ENCODE data around the gene CDK7.

Gene CDK7

GRCh38 chr5:69295088-69295754 lies 60.5 kb downstream of the CDK7 start:
- ChIA-PET CTCF (interaction anchor here (1.1 kb wide), 1 partner anchor 39 kb away, joined by 3 read pairs; no protein-coding TSS in a partner anchor), POLR2A (interaction anchor here (0.7 kb wide), 1 partner anchor 99 kb away, joined by 6 read pairs; no protein-coding TSS in a partner anchor)
- Histone ChIP-seq H3K36me3 (ENCODE audit: control insufficient read depth in 2 of 2, insufficient read depth in 1 of 2, low read length in 2 of 2) (peaks cover 5 to 31% of the 10 kb centered on the region in 2 experiments), H3K4me1 (ENCODE audit: control insufficient read depth, insufficient read depth, low read length) (no peaks in the 10 kb centered on the region), H3K27ac (ENCODE audit: extremely low read depth, low read depth, low read length) (no peak overlapping the region), H3K4me3 (ENCODE audit: low read depth, low read length) (no peak overlapping the region), H3K9me3 (ENCODE audit: control insufficient read depth, insufficient read depth, low read depth, low read length) (no peaks in the 10 kb centered on the region)
- TF ChIP-seq ZBTB20 (tag by site-specific recombination; IDR thresholded peaks at IDR 0.05) (no peak), ZSCAN30 (tag by site-specific recombination; IDR thresholded peaks at IDR 0.05) (no peak), ZNF239 (tag by site-specific recombination; IDR thresholded peaks at IDR 0.05) (no peak), ZNF366 (tag by site-specific recombination; conservative IDR thresholded peaks at IDR 0.05) (no peak), IKZF3 (tag by site-specific recombination; IDR thresholded peaks at IDR 0.05) (no peak), ZNF140 (tag by site-specific recombination; IDR thresholded peaks at IDR 0.05) (no peak), SCRT2 (tag by site-specific recombination; IDR thresholded peaks at IDR 0.05) (no peak), BCL11A (tag by site-specific recombination; IDR thresholded peaks at IDR 0.05; ENCODE audit: low read depth) (no peak), ZNF426 (tag by site-specific recombination; IDR thresholded peaks at IDR 0.05) (no peak), PRDM4 (tag by site-specific recombination; IDR thresholded peaks at IDR 0.05) (no peak), SP2 (tag by site-specific recombination; IDR thresholded peaks at IDR 0.05) (no peak), ZNF10 (tag by site-specific recombination; IDR thresholded peaks at IDR 0.05) (no peak), ZNF19 (tag by site-specific recombination; IDR thresholded peaks at IDR 0.05; ENCODE audit: low read depth) (no peak), ZBTB17 (tag by site-specific recombination; IDR thresholded peaks at IDR 0.05) (no peak), ZNF645 (tag by site-specific recombination; IDR thresholded peaks at IDR 0.05) (no peak), ZNF292 (tag by site-specific recombination; IDR thresholded peaks at IDR 0.05; ENCODE audit: borderline replicate concordance, low read depth) (no peak), PRDM1 (tag by site-specific recombination; IDR thresholded peaks at IDR 0.05) (no peak), ZFHX2 (tag by site-specific recombination; conservative IDR thresholded peaks at IDR 0.05) (no peak)
- TF ChIP-seq, protein P1, sequence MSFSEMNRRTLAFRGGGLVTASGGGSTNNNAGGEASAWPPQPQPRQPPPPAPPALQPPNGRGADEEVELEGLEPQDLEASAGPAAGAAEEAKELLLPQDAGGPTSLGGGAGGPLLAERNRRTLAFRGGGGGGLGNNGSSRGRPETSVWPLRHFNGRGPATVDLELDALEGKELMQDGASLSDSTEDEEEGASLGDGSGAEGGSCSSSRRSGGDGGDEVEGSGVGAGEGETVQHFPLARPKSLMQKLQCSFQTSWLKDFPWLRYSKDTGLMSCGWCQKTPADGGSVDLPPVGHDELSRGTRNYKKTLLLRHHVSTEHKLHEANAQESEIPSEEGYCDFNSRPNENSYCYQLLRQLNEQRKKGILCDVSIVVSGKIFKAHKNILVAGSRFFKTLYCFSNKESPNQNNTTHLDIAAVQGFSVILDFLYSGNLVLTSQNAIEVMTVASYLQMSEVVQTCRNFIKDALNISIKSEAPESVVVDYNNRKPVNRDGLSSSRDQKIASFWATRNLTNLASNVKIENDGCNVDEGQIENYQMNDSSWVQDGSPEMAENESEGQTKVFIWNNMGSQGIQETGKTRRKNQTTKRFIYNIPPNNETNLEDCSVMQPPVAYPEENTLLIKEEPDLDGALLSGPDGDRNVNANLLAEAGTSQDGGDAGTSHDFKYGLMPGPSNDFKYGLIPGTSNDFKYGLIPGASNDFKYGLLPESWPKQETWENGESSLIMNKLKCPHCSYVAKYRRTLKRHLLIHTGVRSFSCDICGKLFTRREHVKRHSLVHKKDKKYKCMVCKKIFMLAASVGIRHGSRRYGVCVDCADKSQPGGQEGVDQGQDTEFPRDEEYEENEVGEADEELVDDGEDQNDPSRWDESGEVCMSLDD (tag by site-specific recombination; IDR thresholded peaks at IDR 0.05), result no peak

- Histone ChIP-seq H3K9me3 (ENCODE audit: control insufficient read depth, insufficient read depth, low read depth, low read length) (no peaks in the 10 kb centered on the region), H3K4me3 (ENCODE audit: low read depth, low read length) (no peak overlapping the region), H3K4me1 (ENCODE audit: control insufficient read depth, insufficient read depth, low read length) (no peaks in the 10 kb centered on the region), H3K36me3 (ENCODE audit: control insufficient read depth in 2 of 2, insufficient read depth in 1 of 2, low read length in 2 of 2) (peaks cover 0 to 17% of the 10 kb centered on the region in 2 experiments; a peak in 2 of 3 replicates), H3K27ac (ENCODE audit: extremely low read depth, low read depth, low read length) (no peak overlapping the region)
- CTCF ChIA-PET, result no interaction called here
- no peak for TF ChIP-seq ZNF239 (tag by site-specific recombination; IDR thresholded peaks at IDR 0.05)
- TF ChIP-seq PATZ1 (tag by site-specific recombination; IDR thresholded peaks at IDR 0.05), result no peak
- no peak for TF ChIP-seq ZNF274 (IDR thresholded peaks at IDR 0.05; ENCODE audit: low read length)
- TF ChIP-seq ZNF274 (tag by site-specific recombination; IDR thresholded peaks at IDR 0.05; ENCODE audit: borderline replicate concordance), result no peak
- no peak for TF ChIP-seq ZNF214 (tag by site-specific recombination; IDR thresholded peaks at IDR 0.05; ENCODE audit: borderline replicate concordance)
- TF ChIP-seq ZNF391 (tag by site-specific recombination; IDR thresholded peaks at IDR 0.05; ENCODE audit: borderline replicate concordance, low read depth), result no peak
- POLR2A ChIA-PET, result no interaction called here
Measured at GRCh38 chr5:69299625-69300024, 64.9 kb downstream of the CDK7 start.

Data from HEK293 (cell line).